ENCODE results near the gene R3HDM2. TPM values are rescaled to one million over a fixed set of nuclear protein-coding genes. Genes with fewer than 3 reads are reported as not detected.

The R3HDM2 gene
- 22.8 and 27.5 TPM in 2 replicates for total RNA-seq (2014; rRNA removed; shearing (Covaris generic); ENCODE audit: low replicate concordance)

DNA sequence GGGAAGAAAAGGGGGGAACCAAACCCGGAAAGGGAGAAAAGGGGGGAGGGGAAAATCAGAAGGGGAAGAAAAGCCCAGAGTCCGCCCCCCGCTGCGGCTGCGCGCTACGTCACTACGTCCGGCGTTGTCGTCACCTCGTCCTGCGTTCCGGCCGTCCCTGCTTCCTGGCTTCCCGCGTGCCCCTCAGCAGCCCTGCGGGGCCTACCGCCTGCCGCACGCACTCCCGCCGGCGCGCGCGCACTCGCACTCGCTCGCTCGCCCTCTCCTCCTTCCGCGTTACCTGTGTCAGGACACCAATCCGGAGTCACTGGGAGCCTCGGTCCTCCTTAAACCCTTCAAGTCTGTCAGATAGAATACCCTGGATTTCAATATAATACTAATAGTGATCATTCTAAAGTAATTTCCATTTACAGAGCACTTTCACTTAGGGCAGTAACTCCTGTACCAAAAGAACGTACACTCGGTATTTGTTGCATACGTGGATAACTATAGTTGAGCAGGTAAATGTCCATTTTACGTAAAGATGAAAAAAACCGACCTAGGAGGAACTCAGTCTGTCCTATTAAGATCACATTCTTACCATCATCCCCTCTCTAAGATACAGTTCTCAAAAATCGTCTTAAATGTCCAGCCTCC, at the start of gene R3HDM2:
TSS of gene R3HDM2 (minus strand) at position 113 of the 636 bp plus-strand sequence. CDS start 120,615 bp downstream, outside the sequence.
- in situ Hi-C loops (cut with HindIII; ENCODE audit: low pct_unique_long_range_greater_than_20kb, low sequenced_read_pairs), result no loop called here
- peak; percentile 94 for DNase-seq (ENCODE audit: low read depth)

- no peak for DNase-seq (ENCODE audit: low read depth)
- in situ Hi-C loops (cut with HindIII; ENCODE audit: low pct_unique_long_range_greater_than_20kb, low sequenced_read_pairs), result no loop called here
Measured at GRCh38 chr12:57479376-57480115, 48.7 kb upstream of the R3HDM2 start, which contains the start of gene ARHGAP9. Gene ARHGAP9, minus strand, starts transcription at chr12:57479866. Its CDS starts 460 bp downstream, at chr12:57479406.

DNA sequence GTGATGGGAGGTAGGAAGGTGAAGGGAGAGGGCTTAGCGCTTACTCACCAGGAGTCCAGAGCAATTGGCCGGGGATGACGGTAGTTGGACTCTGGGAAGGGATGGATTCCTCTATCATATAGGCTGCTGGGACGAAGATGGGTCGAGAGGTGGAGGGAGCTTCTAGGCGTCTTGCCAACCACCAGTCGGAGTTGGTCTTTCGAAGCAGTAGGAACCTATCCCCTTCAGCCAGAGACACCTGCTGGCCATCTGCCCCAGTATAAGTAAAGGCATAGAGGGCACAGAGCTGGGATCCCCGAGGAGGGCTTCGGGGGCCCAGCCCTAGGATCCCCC, 48.2 kb upstream of the R3HDM2 start:
- no peak for DNase-seq (ENCODE audit: low read depth)
- in situ Hi-C loops (cut with HindIII; ENCODE audit: low pct_unique_long_range_greater_than_20kb, low sequenced_read_pairs), result no loop called here

DNA sequence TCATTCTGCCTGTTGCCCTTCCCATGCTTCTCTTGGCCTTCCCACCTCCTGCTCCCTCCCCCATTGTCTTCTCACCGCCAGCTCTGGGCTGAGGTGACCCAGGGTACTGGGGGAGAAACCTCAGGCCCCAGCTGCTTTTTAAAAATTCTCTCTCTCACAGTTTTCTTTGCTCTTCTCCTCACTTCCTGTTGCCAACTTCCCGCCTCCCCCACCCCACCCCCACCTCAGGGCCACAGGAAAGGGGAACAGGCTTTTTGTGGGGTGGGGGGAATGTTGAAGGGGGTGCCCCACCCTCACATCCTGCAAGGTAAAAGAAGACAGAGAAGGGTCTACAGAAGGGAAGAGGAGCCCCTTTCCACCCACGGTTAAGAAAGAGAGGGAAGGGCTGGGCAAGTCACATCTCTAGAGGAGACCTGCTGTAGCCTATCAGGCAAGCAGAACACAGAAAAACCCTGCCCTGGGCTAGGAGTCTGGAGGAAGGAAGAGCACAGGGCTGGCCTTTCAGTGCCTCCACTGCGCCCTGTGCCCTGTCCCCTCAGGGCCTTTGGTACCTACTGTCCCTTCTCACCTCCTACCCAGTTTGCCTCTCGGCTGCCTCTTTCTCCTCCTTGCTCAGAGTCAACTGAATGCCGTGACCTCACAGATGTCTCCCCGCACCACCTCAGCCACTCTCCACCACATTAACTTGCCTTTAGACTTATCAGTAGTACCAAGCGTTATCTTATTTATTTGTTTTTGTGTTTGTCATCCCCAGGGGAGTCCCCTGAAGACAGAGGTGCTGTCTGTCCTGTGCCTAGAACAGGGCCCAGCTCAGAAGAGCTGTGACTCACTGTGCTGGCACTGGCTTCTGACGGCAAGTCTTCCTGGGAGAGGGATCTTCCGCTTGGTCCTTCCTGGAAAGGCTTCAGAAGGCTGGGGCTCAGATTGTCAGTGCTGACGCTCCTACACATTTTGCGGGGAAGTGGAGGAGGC, 47.2 kb upstream of the R3HDM2 start:
- in situ Hi-C loops (cut with HindIII; ENCODE audit: low pct_unique_long_range_greater_than_20kb, low sequenced_read_pairs), result no loop called here
- no peak for DNase-seq (ENCODE audit: low read depth)

DNA sequence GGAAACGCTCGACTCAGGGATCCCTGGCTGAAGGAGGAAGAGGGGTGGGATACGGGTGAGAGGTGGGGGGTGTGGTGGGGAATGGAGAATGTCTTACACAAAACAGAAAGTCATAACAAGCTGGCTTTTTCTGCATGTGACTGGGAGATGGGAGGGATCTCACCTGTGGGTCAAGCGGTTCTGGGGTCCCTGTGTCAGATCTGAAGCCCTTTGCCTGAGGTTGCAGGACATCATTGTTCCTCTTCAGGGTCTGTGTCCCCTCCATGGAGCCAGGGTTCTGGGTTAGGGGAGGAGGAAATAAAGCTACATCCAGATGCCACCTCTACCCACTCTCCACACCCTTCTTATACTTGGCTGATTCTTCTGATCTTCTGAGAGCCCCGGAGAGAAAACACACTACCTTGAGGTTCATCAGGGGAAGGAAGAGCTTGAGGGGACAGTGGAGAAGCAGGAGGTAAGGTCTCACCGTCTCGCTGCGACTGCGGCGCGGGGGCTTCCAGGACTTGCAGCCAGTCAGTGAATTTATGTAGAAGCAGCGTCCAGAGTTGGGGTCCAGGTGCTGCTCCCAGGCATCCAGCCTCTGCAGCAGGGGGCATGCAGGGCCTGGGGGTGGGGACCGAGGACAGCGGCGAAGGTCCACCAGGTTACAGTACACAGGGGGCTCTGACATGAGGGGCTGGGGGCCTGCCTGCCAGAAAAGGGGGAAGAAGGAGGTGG, 46.3 kb upstream of the R3HDM2 start:
- in situ Hi-C loops (cut with HindIII; ENCODE audit: low pct_unique_long_range_greater_than_20kb, low sequenced_read_pairs), result no loop called here

DNA sequence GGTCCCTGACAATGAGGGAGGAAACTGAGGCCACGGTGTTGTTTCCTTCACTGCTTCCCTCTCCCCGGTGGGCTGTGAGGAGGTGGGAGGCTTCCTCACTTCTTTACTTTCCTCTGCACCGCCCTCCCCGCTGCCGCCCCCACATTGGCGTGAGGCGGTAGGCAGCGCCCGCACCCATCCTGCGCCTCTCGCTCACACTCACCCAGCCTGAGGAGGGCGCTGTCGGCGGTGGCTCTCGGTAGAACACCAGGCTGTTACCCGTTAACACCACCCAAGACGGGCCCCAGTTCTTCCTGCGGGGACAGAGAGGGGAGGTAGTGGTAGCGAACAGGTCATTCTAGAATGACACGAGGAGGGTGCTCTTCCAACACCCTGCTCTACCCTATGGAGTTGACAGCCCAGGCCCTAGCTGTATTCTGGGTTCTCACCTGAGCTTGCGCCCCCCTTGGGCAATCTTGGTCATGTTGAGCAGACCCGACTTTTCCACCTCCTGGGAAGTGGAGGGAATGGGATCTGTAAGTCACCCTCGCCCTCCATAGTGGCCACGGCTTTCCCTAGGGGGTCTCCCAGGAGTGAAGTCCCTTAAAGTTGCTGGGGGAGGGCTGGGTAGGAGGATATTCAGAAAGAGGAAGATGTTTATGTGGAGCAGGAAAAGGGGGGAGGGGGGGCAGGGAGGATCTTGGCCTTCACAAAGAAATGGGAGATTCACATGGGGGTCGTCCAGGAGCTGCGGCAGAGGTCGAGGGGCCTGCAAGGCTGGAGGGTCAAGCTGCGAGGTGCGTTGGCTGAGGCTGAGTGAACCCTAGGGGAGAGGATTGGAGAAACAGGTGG, 45.5 kb upstream of the R3HDM2 start:
- DNase-seq (ENCODE audit: low read depth), result no peak
- in situ Hi-C loops (cut with HindIII; ENCODE audit: low pct_unique_long_range_greater_than_20kb, low sequenced_read_pairs), result no loop called here

More for the DNA sequence above, 46.3 kb upstream of the R3HDM2 start:
- no peak for DNase-seq (ENCODE audit: low read depth)

GRCh38 chr12:57475271-57476161, 44.7 kb upstream of the R3HDM2 start:
- in situ Hi-C loops (cut with HindIII; ENCODE audit: low pct_unique_long_range_greater_than_20kb, low sequenced_read_pairs), result no loop called here
- DNase-seq (ENCODE audit: low read depth), result no peak

GRCh38 chr12:57474862-57475261, 44.0 kb upstream of the R3HDM2 start:
- in situ Hi-C loops (cut with HindIII; ENCODE audit: low pct_unique_long_range_greater_than_20kb, low sequenced_read_pairs), result no loop called here
- DNase-seq (ENCODE audit: low read depth), result no peak

DNA sequence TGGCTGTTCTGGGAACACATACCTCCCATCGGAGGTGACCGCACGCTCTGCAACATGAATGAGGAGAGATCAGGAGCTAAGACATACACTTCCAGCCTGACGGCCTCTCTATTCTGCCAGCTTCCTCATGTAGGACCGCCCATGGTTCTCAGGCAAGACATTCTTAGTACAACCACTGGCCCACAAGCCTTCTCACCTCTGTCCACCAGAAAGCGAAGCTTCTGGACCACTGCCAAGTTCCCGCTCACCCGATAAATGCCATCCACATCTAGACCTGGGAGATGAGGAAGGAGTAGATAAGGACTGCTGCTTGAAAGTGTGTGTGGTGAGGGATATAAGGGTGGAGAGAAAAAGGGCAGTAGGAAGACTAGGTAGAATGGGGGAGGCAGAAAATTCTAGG, 43.6 kb upstream of the R3HDM2 start:
- in situ Hi-C loops (cut with HindIII; ENCODE audit: low pct_unique_long_range_greater_than_20kb, low sequenced_read_pairs), result no loop called here
- no peak for DNase-seq (ENCODE audit: low read depth)

DNA sequence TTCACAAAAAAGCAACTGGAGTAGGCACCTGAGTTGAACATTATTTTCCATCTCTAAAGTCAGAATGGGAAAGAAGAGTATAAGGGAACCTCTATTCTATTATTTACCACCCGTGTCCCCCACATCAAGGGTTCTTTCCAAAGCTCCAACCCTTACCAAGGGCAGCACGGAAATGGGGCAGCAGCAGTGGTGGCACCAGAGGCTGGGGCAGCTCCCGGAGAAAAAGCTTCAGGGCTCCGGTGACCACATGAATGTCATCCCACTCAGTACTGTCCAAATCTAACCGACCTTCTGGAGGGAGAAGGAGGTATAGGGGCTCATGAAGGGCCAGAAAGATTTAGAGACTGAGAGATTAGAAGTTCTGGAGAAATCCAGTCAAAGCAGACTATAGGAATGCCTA, 43.0 kb upstream of the R3HDM2 start:
- no peak for DNase-seq (ENCODE audit: low read depth)
- in situ Hi-C loops (cut with HindIII; ENCODE audit: low pct_unique_long_range_greater_than_20kb, low sequenced_read_pairs), result no loop called here

GRCh38 chr12:57473392-57473791, 42.5 kb upstream of the R3HDM2 start:
- in situ Hi-C loops (cut with HindIII; ENCODE audit: low pct_unique_long_range_greater_than_20kb, low sequenced_read_pairs), result no loop called here
- no peak for DNase-seq (ENCODE audit: low read depth)

- in situ Hi-C loops (cut with HindIII; ENCODE audit: low pct_unique_long_range_greater_than_20kb, low sequenced_read_pairs), result no loop called here
Measured at GRCh38 chr12:57472391-57472790, 41.5 kb upstream of the R3HDM2 start.

DNA sequence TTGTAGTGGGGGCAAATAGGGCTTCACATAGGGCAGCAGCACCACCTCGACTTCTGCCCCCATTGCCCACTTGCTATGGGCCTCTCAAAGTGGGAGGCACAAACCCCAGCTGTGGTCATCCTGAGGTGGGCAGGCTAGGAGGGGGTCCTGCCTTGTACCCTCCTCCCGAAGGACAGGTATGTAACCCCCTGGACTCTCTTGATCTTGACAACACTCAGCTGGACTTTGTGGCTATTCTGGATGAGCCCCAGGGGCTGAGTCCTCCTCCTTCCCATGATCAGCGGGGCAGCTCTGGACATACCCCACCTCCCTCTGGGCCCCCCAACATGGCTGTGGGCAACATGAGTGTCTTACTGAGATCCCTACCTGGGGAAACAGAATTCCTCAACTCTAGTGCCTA, 40.8 kb upstream of the R3HDM2 start:
- in situ Hi-C loops (cut with HindIII; ENCODE audit: low pct_unique_long_range_greater_than_20kb, low sequenced_read_pairs), result no loop called here
- no peak for DNase-seq (ENCODE audit: low read depth)

More at GRCh38 chr12:57472391-57472790, 41.5 kb upstream of the R3HDM2 start:
- DNase-seq (ENCODE audit: low read depth), result no peak

DNA sequence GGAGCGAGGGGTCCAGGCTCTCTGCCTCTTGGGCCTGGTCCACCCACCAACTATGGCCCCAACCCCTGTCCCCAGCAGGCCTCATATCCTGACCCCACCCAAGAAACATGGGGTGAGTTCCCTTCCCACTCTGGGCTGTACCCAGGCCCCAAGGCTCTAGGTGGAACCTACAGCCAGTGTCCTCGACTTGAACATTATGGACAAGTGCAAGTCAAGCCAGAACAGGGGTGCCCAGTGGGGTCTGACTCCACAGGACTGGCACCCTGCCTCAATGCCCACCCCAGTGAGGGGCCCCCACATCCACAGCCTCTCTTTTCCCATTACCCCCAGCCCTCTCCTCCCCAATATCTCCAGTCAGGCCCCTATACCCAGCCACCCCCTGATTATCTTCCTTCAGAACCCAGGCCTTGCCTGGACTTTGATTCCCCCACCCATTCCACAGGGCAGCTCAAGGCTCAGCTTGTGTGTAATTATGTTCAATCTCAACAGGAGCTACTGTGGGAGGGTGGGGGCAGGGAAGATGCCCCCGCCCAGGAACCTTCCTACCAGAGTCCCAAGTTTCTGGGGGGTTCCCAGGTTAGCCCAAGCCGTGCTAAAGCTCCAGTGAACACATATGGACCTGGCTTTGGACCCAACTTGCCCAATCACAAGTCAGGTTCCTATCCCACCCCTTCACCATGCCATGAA, 40.3 kb upstream of the R3HDM2 start:
- in situ Hi-C loops (cut with HindIII; ENCODE audit: low pct_unique_long_range_greater_than_20kb, low sequenced_read_pairs), result no loop called here
- no peak for DNase-seq (ENCODE audit: low read depth)

DNA sequence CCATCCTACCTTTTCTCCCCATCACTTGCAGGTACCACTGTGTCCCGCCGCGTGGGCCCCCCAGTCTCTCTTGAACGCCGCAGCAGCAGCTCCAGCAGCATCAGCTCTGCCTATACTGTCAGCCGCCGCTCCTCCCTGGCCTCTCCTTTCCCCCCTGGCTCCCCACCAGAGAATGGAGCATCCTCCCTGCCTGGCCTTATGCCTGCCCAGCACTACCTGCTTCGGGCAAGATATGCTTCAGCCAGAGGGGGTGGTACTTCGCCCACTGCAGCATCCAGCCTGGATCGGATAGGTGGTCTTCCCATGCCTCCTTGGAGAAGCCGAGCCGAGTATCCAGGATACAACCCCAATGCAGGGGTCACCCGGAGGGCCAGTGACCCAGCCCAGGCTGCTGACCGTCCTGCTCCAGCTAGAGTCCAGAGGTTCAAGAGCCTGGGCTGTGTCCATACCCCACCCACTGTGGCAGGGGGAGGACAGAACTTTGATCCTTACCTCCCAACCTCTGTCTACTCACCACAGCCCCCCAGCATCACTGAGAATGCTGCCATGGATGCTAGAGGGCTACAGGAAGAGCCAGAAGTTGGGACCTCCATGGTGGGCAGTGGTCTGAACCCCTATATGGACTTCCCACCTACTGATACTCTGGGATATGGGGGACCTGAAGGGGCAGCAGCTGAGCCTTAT, 39.6 kb upstream of the R3HDM2 start:
- no peak for DNase-seq (ENCODE audit: low read depth)
- in situ Hi-C loops (cut with HindIII; ENCODE audit: low pct_unique_long_range_greater_than_20kb, low sequenced_read_pairs), result no loop called here

Measured in Caki2 (cell line).